ENCODE results near the gene KRTAP4-3.
"Not testable (repeated sequence)": the region's sequence is repeated elsewhere in the genome, so short reads cannot be mapped to it uniquely, and the experiment has no call there.

The KRTAP4-3 gene

DNA sequence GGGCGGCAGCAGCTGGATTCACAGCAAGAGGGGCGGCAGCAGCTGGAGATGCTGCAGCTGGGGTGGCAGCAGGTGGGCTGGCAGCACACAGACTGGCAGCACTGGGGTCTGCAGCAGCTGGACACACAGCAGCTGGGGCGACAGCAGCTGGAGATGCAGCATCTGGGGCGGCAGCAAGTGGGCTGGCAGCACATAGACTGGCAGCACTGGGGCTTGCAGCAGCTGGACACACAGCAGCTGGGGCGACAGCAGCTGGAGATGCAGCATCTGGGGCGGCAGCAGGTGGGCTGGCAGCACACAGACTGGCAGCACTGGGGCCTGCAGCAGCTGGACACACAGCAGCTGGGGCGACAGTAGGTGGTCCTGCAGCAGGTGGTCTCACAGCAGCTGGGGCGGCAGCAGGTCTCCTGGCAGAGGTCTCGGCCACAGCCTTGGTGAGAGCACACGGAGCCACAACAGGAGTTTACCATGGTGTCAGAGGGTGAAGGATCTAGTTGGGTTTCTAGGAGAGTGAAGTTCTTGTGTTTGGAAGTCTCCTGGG is 50.1 kb downstream of the KRTAP4-3 start, which contains the start of gene KRTAP4-11:
TSS of gene KRTAP4-11 (minus strand) at position 528 of the 541 bp plus-strand sequence. CDS start at position 470, 58 bp downstream.
- not testable (repeated sequence) for DNase-seq (ENCODE audit: low read depth)
